GM12878 (cell line): ENCODE results near the gene NECTIN1. TPM values are rescaled to one million over a fixed set of nuclear protein-coding genes. Genes with fewer than 3 reads are reported as not detected.

Source experiments
- BACH1 ChIP-seq: fragments of 450-650 bp; IDR thresholded peaks from 2 replicates; pipeline ENCODE4 v1.6.1; 2017; ENCODE audit warnings: mild to moderate bottlenecking, borderline replicate concordance
- CTCF ChIP-seq, 3 experiments: IDR thresholded peaks in 2 of 3; conservative IDR thresholded peaks in 1 of 3; 2 replicates each; pipeline ENCODE4 v1.5.1; 2011; ENCODE audit warnings: low read depth in 3 of 3, low read length in 3 of 3, mild to moderate bottlenecking in 3 of 3, control low read depth in 2 of 3, moderate library complexity in 2 of 3, inconsistent platforms in 1 of 3, mixed read lengths in 1 of 3; ENCODE audit not compliant: control insufficient read depth in 2 of 3, insufficient read depth in 1 of 3; ENCODE audit errors: extremely low read depth in 1 of 3
- E2F4 ChIP-seq: IDR thresholded peaks from 2 replicates; pipeline ENCODE4 v1.6.1; 2012; ENCODE audit warnings: low read depth, low read length, improper control_type of control experiment
- E4F1 ChIP-seq: fragments of 450-650 bp; IDR thresholded peaks from 2 replicates; pipeline ENCODE4 v1.6.1; 2018; ENCODE audit warnings: borderline replicate concordance, mild to moderate bottlenecking; ENCODE audit not compliant: partially characterized antibody
- ESRRA ChIP-seq: IDR thresholded peaks from 2 replicates; pipeline ENCODE4 v1.6.1; 2012; ENCODE audit warnings: mild to moderate bottlenecking, low read length, improper control_type of control experiment
- HDGF ChIP-seq: fragments of 450-650 bp; IDR thresholded peaks from 2 replicates; pipeline ENCODE4 v1.6.1; 2016; ENCODE audit warnings: antibody characterized with exemption
- IKZF2 ChIP-seq, 2 experiments: fragments of 450-650 bp; IDR thresholded peaks; 2 replicates each; pipeline ENCODE4 v1.6.1; 2017; ENCODE audit warnings: mild to moderate bottlenecking in 2 of 2, moderate library complexity in 2 of 2
- MYB ChIP-seq: fragments of 150-350 bp; IDR thresholded peaks from 2 replicates; pipeline ENCODE4 v1.6.1; 2014; ENCODE audit warnings: mild to moderate bottlenecking, low read depth, low read length, borderline replicate concordance
- PKNOX1 ChIP-seq: fragments of 450-650 bp; IDR thresholded peaks from 2 replicates; pipeline ENCODE4 v1.6.1; 2016; ENCODE audit warnings: mild to moderate bottlenecking
- POLR2AphosphoS5 ChIP-seq: IDR thresholded peaks from 2 replicates; pipeline ENCODE4 v1.6.1; 2011; ENCODE audit warnings: mild to moderate bottlenecking, low read length, inconsistent platforms
- RAD21 ChIP-seq: IDR thresholded peaks from 2 replicates; pipeline ENCODE4 v1.6.1; 2011; ENCODE audit warnings: mild to moderate bottlenecking, low read depth, low read length, moderate library complexity; ENCODE audit not compliant: insufficient read depth
- RUNX3 ChIP-seq: IDR thresholded peaks from 2 replicates; pipeline ENCODE4 v1.6.1; 2012; ENCODE audit warnings: low read length, inconsistent platforms
- SIX5 ChIP-seq: IDR thresholded peaks from 2 replicates; pipeline ENCODE4 v1.6.1; 2011; ENCODE audit warnings: mild to moderate bottlenecking, low read depth, low read length, moderate library complexity; ENCODE audit not compliant: severe bottlenecking
- SRF ChIP-seq, 2 experiments: IDR thresholded peaks; 2 replicates each; pipeline ENCODE4 v1.6.1; 2011; ENCODE audit warnings: low read depth in 2 of 2, low read length in 2 of 2, mild to moderate bottlenecking in 1 of 2, moderate library complexity in 1 of 2
- WRNIP1 ChIP-seq: IDR thresholded peaks from 2 replicates; pipeline ENCODE4 v1.6.1; 2011; ENCODE audit warnings: low read depth, low read length, improper control_type of control experiment, borderline replicate concordance
- ZBTB33 ChIP-seq: fragments of 450-650 bp; IDR thresholded peaks from 2 replicates; pipeline ENCODE4 v1.6.1; 2017; ENCODE audit warnings: mild to moderate bottlenecking
- ZSCAN29 ChIP-seq: fragments of 450-650 bp; IDR thresholded peaks from 2 replicates; pipeline ENCODE4 v1.6.1; 2017; ENCODE audit warnings: mild to moderate bottlenecking, moderate library complexity
- polyA plus RNA-seq, 11 experiments: library from polyadenylated mRNA; depleted of rRNA in 4 of 11; unstranded in 6 of 11; stranded (reverse) in 5 of 11; fragments of >200 nt; fragmentation: Nextera tagmentation in 4 of 11; fragmentation: Illumina TruSeq in 1 of 11; extraction: Ambion mirVana in 4 of 11; extraction: Trizol in 1 of 11; gene quantifications; 1 replicate in 1 of 11; 2 replicates in 10 of 11; pipeline versions ENCODE4 v1.2.1 to v1.2.3, GENCODE V29; 2011 to 2016; ENCODE audit warnings: inconsistent platforms in 2 of 11, missing spikeins in 2 of 11, low read depth in 1 of 11
- total RNA-seq, 4 experiments: library from RNA; depleted of rRNA in 3 of 4; stranded (reverse); fragments of >200 nt in 3 of 4; fragmentation: Illumina TruSeq in 1 of 4; extraction: Trizol in 1 of 4; gene quantifications; 2 replicates each; pipeline versions ENCODE4 v1.2.1 to v1.2.3, GENCODE V29; 2013 to 2021

The NECTIN1 gene
- total and polyA plus RNA-seq, 10 of the 15 experiments (the other 5 are each of a cell fraction or from before 2014, with no cell fraction given): 0.97 to 9.2 (median 2.3) TPM

- peak; percentile 50 for TF ChIP-seq PKNOX1
- no peak for TF ChIP-seq E2F4
- TF ChIP-seq HDGF: peak; percentile 85
- TF ChIP-seq IKZF2 (IDR thresholded peaks at IDR 0.05): peak in 1 of 2 experiments; percentile 30; a peak in 2 of 4 replicates
- TF ChIP-seq CTCF (IDR thresholded peaks at IDR 0.05 in 2 of 3, conservative IDR thresholded peaks at IDR 0.05 in 1 of 3; ENCODE audit: control insufficient read depth in 2 of 3, extremely low read depth in 1 of 3, insufficient read depth in 1 of 3, low read depth in 3 of 3, low read length in 3 of 3): peak in 1 of 3 experiments; percentile 20; a peak in 1 of 6 replicates
- no peak for TF ChIP-seq ZSCAN29
- no peak for TF ChIP-seq E4F1
- TF ChIP-seq SIX5: no peak
- TF ChIP-seq ZBTB33: no peak
- TF ChIP-seq RUNX3: no peak
- no peak for TF ChIP-seq MYB
- no peak for TF ChIP-seq ESRRA
- TF ChIP-seq BACH1: peak; percentile 62; the same call in 1 of the 2 replicates
- TF ChIP-seq RAD21: peak; percentile 31; the same call in 1 of the 2 replicates
- 0 out of 2 replicates have a peak, but pooled peaks have one; percentile 42 for TF ChIP-seq POLR2AphosphoS5
- TF ChIP-seq SRF (IDR thresholded peaks at IDR 0.05; ENCODE audit: low read depth in 2 of 2, low read length in 2 of 2): no peak
- no peak for TF ChIP-seq WRNIP1
These were observed 23.4 kb upstream of the NECTIN1 start (continued) for GRCh38 chr11:119752345-119752871.
